Activated CD8-positive, alpha-beta memory T cell treated with anti-CD3 and anti-CD28 coated beads, Interleukin-2, amount 50 U/mL, for 4 hours (primary cell): Measurements from ENCODE around the gene RNU6-1.

ENCODE experiments used
- DNase-seq: peaks from one replicate; pipeline ENCODE4 v3.0.0-alpha.2; 2020

Gene RNU6-1

GRCh38 chr15:67796196-67797127 lies 43.4 kb downstream of the RNU6-1 start:
- DNase-seq, result no peak

- no peak for DNase-seq
These were observed 44.8 kb downstream of the RNU6-1 start for GRCh38 chr15:67794832-67795574.

- DNase-seq, result no peak
These were observed 47.4 kb downstream of the RNU6-1 start for GRCh38 chr15:67792250-67792942.

GRCh38 chr15:67790610-67791319 lies 49.1 kb downstream of the RNU6-1 start:
- DNase-seq, result no peak
